Measurements from ENCODE around the gene AFMID.

GRCh38 chr17:78247304-78247703, 60.1 kb downstream of the AFMID start:
- TF ChIP-seq, protein P1, sequence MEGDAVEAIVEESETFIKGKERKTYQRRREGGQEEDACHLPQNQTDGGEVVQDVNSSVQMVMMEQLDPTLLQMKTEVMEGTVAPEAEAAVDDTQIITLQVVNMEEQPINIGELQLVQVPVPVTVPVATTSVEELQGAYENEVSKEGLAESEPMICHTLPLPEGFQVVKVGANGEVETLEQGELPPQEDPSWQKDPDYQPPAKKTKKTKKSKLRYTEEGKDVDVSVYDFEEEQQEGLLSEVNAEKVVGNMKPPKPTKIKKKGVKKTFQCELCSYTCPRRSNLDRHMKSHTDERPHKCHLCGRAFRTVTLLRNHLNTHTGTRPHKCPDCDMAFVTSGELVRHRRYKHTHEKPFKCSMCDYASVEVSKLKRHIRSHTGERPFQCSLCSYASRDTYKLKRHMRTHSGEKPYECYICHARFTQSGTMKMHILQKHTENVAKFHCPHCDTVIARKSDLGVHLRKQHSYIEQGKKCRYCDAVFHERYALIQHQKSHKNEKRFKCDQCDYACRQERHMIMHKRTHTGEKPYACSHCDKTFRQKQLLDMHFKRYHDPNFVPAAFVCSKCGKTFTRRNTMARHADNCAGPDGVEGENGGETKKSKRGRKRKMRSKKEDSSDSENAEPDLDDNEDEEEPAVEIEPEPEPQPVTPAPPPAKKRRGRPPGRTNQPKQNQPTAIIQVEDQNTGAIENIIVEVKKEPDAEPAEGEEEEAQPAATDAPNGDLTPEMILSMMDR (IDR thresholded peaks at IDR 0.05 in 4 of 5, conservative IDR thresholded peaks at IDR 0.05 in 1 of 5): no peak
- no peak for TF ChIP-seq POLR2A (IDR thresholded peaks at IDR 0.05)
